ENCODE data around the gene ACOX1. TPM values are rescaled to one million over a fixed set of nuclear protein-coding genes. Genes with fewer than 3 reads are reported as not detected.

The ACOX1 gene
- total and polyA plus RNA-seq, 2 of the 13 experiments (the other 11 are each of a cell fraction or from before 2014, with no cell fraction given): 86.4 to 120 TPM

DNA sequence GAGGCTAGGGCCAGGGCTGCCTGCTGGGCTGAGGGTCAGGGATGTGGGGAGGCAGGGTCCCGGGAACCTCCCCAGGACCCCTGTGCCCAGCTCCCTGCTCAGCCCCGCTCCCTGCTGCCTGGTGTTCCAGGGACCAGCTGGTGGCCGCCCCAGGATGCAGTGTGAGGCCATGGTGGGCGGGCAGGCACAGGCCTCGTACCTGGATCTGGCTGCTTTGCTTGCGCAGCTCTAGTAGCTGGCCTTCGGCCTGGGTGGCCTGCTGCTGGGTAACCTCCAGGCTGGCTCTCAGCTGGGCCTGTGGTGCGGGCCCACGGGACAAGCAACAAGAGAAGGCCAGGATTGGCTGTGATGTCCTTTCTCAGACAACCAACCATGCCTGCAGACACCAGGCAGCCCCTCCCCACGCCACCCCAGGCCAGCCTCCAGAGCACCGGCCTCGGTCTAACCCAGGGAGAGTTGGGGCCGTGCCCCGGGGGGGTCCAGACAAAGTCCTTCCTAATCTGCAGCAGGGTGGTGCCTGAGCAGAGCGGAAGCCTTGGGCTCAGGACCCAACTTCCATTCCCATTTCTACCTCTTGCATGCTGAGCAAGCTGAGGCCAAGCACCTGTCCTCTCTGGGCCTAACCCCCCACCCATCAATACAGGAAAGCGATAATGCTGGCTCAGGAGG lies 86.3 kb downstream of the ACOX1 start (continued):
- TF ChIP-seq BRD4 (CRISPR knock-in tag; IDR thresholded peaks at IDR 0.05): 0 out of 2 replicates have a peak, but pooled peaks have one; percentile 40
- TF ChIP-seq ZSCAN31 (CRISPR knock-in tag; IDR thresholded peaks at IDR 0.05; ENCODE audit: low read depth): peak; percentile 84; the same call in 1 of the 2 replicates
- 0 out of 2 replicates have a peak, but pooled peaks have one; percentile 33 for TF ChIP-seq ZNF235 (CRISPR knock-in tag; IDR thresholded peaks at IDR 0.05; ENCODE audit: borderline replicate concordance)
- peak; percentile 82; the same call in 1 of the 2 replicates for TF ChIP-seq DR1 (CRISPR knock-in tag; IDR thresholded peaks at IDR 0.05)
- peak; percentile 9; the same call in 1 of the 2 replicates for TF ChIP-seq BCL6 (CRISPR knock-in tag; IDR thresholded peaks at IDR 0.05)
- no peak for TF ChIP-seq MAZ (IDR thresholded peaks at IDR 0.05; ENCODE audit: borderline replicate concordance, low read depth, low read length)
- no peak; the same call in 1 of the 2 replicates for TF ChIP-seq MAZ (CRISPR knock-in tag; IDR thresholded peaks at IDR 0.05; ENCODE audit: low read depth)
- TF ChIP-seq YEATS2 (CRISPR knock-in tag; IDR thresholded peaks at IDR 0.05; ENCODE audit: borderline replicate concordance): no peak
- no peak for TF ChIP-seq NKX3-1 (CRISPR knock-in tag; IDR thresholded peaks at IDR 0.05)
- peak; percentile 47; the same call in 1 of the 2 replicates for TF ChIP-seq PPARG (CRISPR knock-in tag; conservative IDR thresholded peaks at IDR 0.05)
- TF ChIP-seq, protein P1, sequence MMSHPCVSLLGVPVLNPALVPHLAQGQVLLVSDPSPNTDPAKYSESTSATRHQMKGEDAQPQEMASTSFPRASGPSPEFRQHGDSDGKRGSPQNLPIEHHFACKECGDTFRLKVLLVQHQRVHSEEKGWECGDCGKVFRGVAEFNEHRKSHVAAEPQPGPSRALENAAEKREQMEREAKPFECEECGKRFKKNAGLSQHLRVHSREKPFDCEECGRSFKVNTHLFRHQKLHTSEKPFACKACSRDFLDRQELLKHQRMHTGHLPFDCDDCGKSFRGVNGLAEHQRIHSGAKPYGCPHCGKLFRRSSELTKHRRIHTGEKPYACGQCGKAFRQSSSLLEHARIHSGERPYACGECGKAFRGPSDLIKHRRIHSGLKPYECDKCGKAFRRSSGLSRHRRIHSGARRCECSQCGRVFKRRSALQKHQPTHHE (CRISPR knock-in tag; IDR thresholded peaks at IDR 0.05; ENCODE audit: borderline replicate concordance): no peak; the same call in 1 of the 2 replicates
- no peak for TF ChIP-seq MYNN (CRISPR knock-in tag; IDR thresholded peaks at IDR 0.05; ENCODE audit: low read depth)
- TF ChIP-seq, protein P2, sequence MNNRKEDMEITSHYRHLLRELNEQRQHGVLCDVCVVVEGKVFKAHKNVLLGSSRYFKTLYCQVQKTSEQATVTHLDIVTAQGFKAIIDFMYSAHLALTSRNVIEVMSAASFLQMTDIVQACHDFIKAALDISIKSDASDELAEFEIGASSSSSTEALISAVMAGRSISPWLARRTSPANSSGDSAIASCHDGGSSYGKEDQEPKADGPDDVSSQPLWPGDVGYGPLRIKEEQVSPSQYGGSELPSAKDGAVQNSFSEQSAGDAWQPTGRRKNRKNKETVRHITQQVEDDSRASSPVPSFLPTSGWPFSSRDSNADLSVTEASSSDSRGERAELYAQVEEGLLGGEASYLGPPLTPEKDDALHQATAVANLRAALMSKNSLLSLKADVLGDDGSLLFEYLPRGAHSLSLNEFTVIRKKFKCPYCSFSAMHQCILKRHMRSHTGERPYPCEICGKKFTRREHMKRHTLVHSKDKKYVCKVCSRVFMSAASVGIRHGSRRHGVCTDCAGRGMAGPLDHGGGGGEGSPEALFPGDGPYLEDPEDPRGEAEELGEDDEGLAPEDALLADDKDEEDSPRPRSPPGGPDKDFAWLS (CRISPR knock-in tag; IDR thresholded peaks at IDR 0.05; ENCODE audit: borderline replicate concordance): no peak
- TF ChIP-seq RNF2 (conservative IDR thresholded peaks at IDR 0.05; ENCODE audit: low read depth): no peak
- peak; percentile 37; the same call in 1 of the 2 replicates for TF ChIP-seq ZC3H4 (CRISPR knock-in tag; IDR thresholded peaks at IDR 0.05; ENCODE audit: borderline replicate concordance)
- TF ChIP-seq ZNF180 (CRISPR knock-in tag; IDR thresholded peaks at IDR 0.05; ENCODE audit: borderline replicate concordance, low read depth): no peak
- TF ChIP-seq ZNF777 (CRISPR knock-in tag; IDR thresholded peaks at IDR 0.05): peak; percentile 52
- no peak for TF ChIP-seq ZNF775 (CRISPR knock-in tag; IDR thresholded peaks at IDR 0.05; ENCODE audit: borderline replicate concordance)
- TF ChIP-seq, protein P3, sequence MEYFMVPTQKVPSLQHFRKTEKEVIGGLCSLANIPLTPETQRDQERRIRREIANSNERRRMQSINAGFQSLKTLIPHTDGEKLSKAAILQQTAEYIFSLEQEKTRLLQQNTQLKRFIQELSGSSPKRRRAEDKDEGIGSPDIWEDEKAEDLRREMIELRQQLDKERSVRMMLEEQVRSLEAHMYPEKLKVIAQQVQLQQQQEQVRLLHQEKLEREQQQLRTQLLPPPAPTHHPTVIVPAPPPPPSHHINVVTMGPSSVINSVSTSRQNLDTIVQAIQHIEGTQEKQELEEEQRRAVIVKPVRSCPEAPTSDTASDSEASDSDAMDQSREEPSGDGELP (IDR thresholded peaks at IDR 0.05; ENCODE audit: borderline replicate concordance, low read depth): peak; percentile 93
- TF ChIP-seq MIXL1 (CRISPR knock-in tag; IDR thresholded peaks at IDR 0.05): no peak
- TF ChIP-seq, protein P4, sequence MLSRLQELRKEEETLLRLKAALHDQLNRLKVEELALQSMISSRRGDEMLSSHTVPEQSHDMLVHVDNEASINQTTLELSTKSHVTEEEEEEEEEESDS (CRISPR knock-in tag; IDR thresholded peaks at IDR 0.05; ENCODE audit: borderline replicate concordance): no peak
- no peak for TF ChIP-seq ZNF143 (CRISPR knock-in tag; IDR thresholded peaks at IDR 0.05)
- TF ChIP-seq PHB2 (IDR thresholded peaks at IDR 0.05; ENCODE audit: partially characterized antibody): no peak
- TF ChIP-seq, protein P5, sequence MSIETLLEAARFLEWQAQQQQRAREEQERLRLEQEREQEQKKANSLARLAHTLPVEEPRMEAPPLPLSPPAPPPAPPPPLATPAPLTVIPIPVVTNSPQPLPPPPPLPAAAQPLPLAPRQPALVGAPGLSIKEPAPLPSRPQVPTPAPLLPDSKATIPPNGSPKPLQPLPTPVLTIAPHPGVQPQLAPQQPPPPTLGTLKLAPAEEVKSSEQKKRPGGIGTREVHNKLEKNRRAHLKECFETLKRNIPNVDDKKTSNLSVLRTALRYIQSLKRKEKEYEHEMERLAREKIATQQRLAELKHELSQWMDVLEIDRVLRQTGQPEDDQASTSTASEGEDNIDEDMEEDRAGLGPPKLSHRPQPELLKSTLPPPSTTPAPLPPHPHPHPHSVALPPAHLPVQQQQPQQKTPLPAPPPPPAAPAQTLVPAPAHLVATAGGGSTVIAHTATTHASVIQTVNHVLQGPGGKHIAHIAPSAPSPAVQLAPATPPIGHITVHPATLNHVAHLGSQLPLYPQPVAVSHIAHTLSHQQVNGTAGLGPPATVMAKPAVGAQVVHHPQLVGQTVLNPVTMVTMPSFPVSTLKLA (IDR thresholded peaks at IDR 0.05): no peak
